ENCODE data around the gene MYCT1. TPM values are rescaled to one million over a fixed set of nuclear protein-coding genes. Genes with fewer than 3 reads are reported as not detected.

Gene MYCT1
- total RNA-seq, 1 experiment from 2014 or later = not detected

DNA sequence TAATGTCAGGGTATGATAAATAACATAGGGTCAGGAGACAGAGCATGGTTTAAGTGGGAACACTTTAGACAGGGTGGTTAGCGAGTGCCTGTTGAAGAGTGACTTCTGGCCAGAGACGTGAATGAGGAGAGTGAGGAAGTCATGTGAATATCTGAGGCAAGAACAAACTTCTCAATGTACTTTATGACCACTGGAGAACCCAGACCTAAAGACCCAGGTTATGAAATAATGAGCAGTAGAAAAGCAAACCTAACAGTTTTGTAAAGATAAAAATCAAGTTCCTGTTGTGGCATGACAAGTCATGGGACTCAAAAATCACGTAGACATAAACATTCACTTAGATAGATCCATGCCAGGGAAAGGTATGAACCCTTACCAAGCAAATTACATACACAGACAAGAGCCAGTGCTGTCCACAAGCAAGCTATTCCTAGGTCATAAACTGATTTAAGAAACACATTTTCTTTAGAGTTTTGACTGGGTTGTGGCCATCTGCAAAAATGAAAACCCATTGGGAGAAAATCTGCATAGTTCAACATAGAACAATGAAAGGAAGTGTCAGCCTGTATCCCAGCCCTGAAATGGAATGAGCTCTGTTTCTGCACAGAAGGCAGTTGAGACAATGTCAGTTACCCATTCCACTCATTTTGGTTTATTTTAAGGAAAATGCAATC, 2.2 kb upstream of the MYCT1 start:
- Histone ChIP-seq H3K27ac (ENCODE audit: low read depth, low read length) (no peak overlapping the region), H3K79me2 (ENCODE audit: insufficient read depth, low read length) (no peaks in the 10 kb centered on the region), H2AFZ (ENCODE audit: low read depth, low read length, poor library complexity, severe bottlenecking) (no peak overlapping the region), H3K9me3 (ENCODE audit: control insufficient read depth in 1 of 2, insufficient read depth in 1 of 2, low read depth in 1 of 2, low read length in 2 of 2) (no peaks in the 10 kb centered on the region), H3K27me3 (ENCODE audit: insufficient read depth, low read length) (no peaks in the 10 kb centered on the region), H3K4me2 (ENCODE audit: low read length) (no peak overlapping the region), H3K9ac (ENCODE audit: low read length) (no peak overlapping the region), H3K4me3 (replicated peaks in 1 of 2; ENCODE audit: low read depth in 1 of 2, low read length in 2 of 2) (no peak overlapping the region), H4K20me1 (ENCODE audit: insufficient read depth) (no peaks in the 10 kb centered on the region), H3K36me3 (ENCODE audit: control insufficient read depth in 1 of 2, insufficient read depth in 2 of 2, low read length in 2 of 2) (no peaks in the 10 kb centered on the region), H3K9me2 (ENCODE audit: insufficient read depth) (no peaks in the 10 kb centered on the region), H3K4me1 (ENCODE audit: control insufficient read depth in 1 of 2, insufficient read depth in 2 of 2, low read length in 2 of 2) (no peaks in the 10 kb centered on the region)
- CTCF ChIA-PET = no interaction called here
- BruUV-seq (replicated peaks) = no TSS peak
- intact Hi-C loops (cut with micrococcal nuclease) = no loop called here
- RAD21 ChIA-PET (ENCODE audit: low non-redundant PET in 1 of 2, low total read pairs in 2 of 2, uncharacterized antibody in 2 of 2, unreplicated experiment in 2 of 2) = no interaction called here
- ATAC-seq (no peak), DNase-seq (ENCODE audit: low read depth, low spot score) (no peak)
- POLR2A ChIA-PET = no interaction called here
- no peak for TF ChIP-seq SP1 (IDR thresholded peaks at IDR 0.05; ENCODE audit: low read depth)
- no peak for TF ChIP-seq REST (IDR thresholded peaks at IDR 0.05; ENCODE audit: low read depth)
- no peak for TF ChIP-seq RAD21 (IDR thresholded peaks at IDR 0.05; ENCODE audit: low read depth)
- TF ChIP-seq JUND (IDR thresholded peaks at IDR 0.05) = no peak
- TF ChIP-seq CBX3 (IDR thresholded peaks at IDR 0.05; ENCODE audit: low read depth) = no peak
- TF ChIP-seq EZH2 (IDR thresholded peaks at IDR 0.05) = no peak
- TF ChIP-seq ZNF274 (IDR thresholded peaks at IDR 0.05; ENCODE audit: low read depth, low read length) = no peak
- TF ChIP-seq ZFX (IDR thresholded peaks at IDR 0.05) = no peak
- no peak for TF ChIP-seq YY1 (IDR thresholded peaks at IDR 0.05; ENCODE audit: extremely low read depth, insufficient replicate concordance, low read depth, low read length)

Data from HCT116 (cell line).